ENCODE measurements around the gene TSR1.
"Not testable (repeated sequence)": the region's sequence is repeated elsewhere in the genome, so short reads cannot be mapped to it uniquely, and the experiment has no call there.

TSR1 gene

DNA sequence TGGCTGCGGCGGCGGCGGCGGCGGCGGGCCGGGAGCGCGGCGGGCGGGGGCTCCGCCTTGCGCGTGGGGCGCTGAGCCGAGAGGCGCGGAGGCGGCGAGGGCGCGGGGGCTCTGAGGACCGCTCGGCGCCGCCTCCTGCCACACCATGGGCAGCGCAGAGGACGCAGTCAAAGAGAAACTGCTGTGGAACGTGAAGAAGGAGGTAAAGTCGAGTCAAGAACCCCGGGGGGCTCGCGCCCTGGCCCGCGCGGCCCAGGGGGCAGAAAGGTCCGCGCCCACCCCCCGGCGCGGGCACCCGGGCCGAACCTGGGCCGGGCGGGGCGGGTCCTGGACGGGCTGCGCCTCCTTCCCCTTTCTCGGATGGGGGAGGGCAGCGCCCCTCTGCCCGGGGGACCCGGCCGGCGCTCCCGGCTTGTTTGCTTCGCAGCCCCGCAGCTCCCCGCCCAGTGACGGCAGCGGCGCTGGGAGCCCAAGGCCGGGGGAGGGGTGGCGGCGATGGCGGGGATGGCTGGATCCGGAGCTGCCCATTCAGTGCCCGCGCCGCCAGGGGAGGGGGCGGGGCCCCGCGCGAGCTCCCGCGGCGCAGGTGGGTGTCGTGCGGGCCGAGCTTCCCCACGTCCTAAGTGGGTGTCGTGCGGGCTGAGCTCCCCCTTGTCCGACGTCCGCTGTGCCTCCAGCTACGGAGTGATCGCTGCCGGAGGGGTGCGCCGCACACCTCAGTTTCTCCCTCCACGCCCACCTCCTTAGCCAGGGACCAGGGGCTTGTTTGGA is 1.5 kb upstream of the TSR1 start:
- FAIRE-seq (no peak), DNase-seq (ENCODE audit: insufficient read length, low spot score) (peak; percentile 69)
- TF ChIP-seq POLR2A (IDR thresholded peaks at IDR 0.05; ENCODE audit: low read depth, low read length), result no peak; the same call in 1 of the 2 replicates

DNA sequence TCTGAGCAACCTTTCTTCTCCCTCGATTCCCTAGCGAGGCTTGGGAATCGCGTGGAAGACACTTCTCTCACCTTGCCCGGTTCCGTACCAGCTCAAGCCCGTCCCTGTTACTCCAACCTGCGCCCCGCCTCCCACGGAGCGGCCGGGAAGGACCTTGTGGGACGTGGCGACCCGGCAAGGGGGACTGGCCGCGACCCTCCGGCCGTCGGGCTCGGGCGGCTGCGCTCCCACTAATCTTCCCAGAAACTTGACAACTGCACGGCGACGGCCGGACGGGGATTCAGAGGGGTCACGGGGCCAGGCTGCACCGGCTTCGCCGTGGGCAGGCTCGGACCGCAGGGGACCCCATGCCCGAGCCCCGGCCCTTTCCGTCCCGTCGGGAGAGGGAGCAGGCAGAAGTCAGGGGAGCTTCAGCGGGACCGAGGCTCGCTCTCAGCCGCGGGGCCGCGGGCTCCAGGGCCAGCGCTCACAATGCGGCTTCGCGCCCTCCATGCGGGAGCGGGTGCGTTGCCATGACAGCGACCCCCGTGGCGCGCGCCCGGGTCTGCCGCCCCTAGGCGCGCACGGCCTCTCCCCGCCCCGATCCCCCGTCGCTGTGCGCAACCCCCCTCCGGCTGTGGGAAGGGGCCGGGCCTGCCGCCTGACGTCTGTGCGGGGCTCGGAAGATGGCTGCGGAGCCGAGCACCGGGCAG is 741 bp upstream of the TSR1 start, which contains the start of gene SGSM2:
TSS of gene SGSM2 (plus strand) at position 650 of the 692 bp plus-strand sequence. CDS start 188 bp downstream, outside the sequence.
- DNase-seq (ENCODE audit: insufficient read length, low spot score), result peak; percentile 59
- peak; percentile 49; the same call in 1 of the 2 replicates for TF ChIP-seq POLR2A (IDR thresholded peaks at IDR 0.05; ENCODE audit: low read depth, low read length)
- no peak for FAIRE-seq

DNA sequence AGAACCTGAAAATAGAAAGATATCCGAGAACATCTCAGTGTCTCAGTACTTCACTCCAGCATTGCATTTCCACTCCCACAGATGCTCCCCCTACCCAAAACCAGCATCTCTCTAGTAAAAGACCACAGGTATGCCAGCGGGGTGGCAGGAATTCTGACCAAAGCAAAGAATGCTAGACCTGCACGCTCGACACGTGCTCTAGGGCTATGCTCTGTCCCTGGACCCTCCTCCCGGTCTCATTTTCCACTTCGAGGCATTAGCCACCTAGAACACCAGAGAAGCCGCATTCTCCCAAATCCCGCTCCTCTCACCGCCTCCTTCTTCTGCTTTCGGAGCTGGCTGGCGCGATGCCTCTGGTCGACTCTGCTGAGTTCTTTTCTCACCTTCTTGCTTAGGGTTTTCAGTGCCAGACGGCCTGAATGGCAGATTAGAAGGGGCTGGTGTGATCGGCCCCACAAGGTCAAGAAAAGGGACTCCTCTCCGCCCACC is 487 bp downstream of the TSR1 start:
- DNase-seq (ENCODE audit: insufficient read length, low spot score), result no peak
- TF ChIP-seq POLR2A (IDR thresholded peaks at IDR 0.05; ENCODE audit: low read depth, low read length), result no peak
- no peak for FAIRE-seq

DNA sequence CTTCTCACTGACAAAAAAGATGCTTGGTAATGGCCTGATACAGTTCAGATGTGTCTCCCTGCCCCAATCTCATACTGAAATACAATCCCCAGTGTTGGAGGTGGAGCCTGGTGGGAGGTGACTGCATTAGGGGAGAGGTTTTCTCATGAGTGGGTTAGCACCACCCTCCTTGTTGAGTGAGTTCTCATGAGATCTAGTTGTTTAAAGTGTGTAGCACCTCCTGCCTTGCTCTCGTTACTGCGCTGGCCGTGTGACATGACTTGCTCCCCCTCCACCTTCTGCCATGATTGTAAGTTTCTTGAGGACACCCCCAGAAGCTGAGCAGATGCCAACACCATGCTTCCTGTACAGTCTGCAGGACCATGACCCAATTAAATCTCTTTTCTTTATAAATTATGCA is 5.0 kb downstream of the TSR1 start:
- no peak for DNase-seq (ENCODE audit: insufficient read length, low spot score)
- no peak for TF ChIP-seq POLR2A (IDR thresholded peaks at IDR 0.05; ENCODE audit: low read depth, low read length)
- FAIRE-seq, result no peak

DNA sequence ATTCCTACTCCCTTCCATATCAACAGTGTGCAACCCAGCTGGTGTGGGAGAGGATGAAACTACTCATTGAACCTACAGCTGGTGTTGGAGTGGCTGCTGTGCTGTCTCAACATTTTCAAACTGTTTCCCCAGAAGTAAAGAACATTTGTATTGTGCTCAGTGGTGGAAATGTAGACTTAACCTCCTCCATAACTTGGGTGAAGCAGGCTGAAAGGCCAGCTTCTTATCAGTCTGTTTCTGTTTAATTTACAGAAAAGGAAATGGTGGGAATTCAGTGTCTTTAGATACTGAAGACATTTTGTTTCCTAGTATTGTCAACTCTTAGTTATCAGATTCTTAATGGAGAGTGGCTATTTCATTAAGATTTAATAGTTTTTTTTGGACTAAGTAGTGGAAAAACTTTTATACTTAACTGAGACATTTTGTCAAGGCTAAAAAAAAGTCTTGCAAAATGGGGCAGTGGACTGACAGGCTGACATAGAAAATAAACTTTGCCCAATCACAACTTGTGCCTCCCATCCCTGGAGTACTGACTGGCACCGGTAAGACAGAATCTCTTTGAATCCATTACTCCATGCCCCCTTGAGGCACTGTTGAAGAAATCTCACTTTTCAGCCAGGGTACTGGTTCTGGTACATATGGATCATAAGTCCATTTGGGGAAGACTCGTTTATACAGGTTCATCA is 12.5 kb downstream of the TSR1 start:
- no peak for DNase-seq (ENCODE audit: insufficient read length, low spot score)
- no peak for TF ChIP-seq POLR2A (IDR thresholded peaks at IDR 0.05; ENCODE audit: low read depth, low read length)
- no peak for FAIRE-seq

DNA sequence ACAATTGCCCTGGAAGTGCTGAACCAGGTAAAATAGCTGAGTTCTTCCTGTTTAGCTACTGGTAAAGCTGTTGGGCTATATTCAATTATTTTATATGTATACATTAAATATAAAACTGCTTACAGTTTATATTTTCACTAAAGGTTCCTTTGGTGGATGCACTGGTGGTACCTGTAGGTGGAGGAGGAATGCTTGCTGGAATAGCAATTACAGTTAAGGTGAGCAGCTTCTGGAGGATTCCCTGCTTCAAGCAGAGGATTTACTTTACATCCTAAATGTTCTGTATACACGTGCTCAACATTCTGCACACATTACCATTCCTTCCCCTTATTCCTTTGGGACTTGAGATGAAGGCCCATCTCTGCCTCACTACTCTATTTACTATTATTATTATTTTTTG is 14.9 kb downstream of the TSR1 start:
- no peak for TF ChIP-seq POLR2A (IDR thresholded peaks at IDR 0.05; ENCODE audit: low read depth, low read length)
- no peak for FAIRE-seq
- no peak for DNase-seq (ENCODE audit: insufficient read length, low spot score)

DNA sequence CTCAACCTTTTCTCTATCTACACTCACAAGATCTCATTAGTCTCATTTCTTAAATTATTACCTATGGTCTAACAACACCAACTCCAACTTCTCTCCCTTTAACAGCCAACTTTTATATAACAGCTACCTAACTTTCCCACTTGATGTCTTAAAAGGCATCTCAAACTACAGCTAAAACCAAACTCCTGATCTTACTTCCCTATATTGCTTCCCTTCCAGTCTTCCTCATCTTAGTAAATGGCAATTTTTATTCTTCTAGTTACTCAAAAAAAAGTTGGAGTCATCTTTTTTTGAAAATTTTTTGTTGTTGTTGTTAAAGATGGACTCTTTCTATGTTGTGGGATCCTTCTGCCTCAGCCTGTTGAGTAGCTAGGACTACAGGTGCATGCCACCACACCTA is 17.2 kb downstream of the TSR1 start:
- FAIRE-seq (no peak), DNase-seq (ENCODE audit: insufficient read length, low spot score) (no peak)
- no peak for TF ChIP-seq POLR2A (IDR thresholded peaks at IDR 0.05; ENCODE audit: low read depth, low read length)

DNA sequence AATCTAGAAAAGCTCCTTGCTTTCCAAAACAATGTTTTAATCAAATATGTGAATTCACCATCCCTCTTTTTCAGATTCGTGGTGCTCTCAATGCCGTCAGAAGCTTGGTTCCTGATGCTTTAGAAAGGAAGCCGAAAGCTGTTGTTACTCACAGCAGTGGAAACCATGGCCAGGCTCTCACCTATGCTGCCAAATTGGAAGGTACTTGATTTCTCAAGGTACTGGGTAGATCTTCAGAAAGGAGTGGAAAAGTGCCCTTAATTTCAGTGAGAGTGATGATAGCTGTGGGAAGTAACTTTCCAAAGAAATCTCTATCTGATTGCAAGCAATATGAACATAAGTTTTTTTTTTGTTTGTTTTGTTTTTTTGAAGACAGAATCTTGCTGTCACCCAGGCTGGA is 18.5 kb downstream of the TSR1 start:
- DNase-seq (ENCODE audit: insufficient read length, low spot score) (no peak), FAIRE-seq (no peak)
- no peak for TF ChIP-seq POLR2A (IDR thresholded peaks at IDR 0.05; ENCODE audit: low read depth, low read length)

DNA sequence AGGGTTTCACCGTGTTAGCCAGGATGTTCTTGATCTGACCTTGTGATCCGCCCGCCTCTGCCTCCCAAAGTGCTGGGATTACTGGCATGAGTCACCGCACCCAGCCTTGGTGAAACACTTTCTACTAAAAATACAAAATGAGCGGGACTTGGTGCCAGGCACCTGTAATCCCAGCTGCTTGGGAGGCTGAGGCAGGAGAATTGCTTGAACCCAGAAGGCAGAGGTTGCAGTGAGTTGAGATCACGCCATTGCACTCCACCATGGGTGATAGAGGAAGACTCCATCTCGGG is 19.4 kb downstream of the TSR1 start:
- DNase-seq (ENCODE audit: insufficient read length, low spot score), result not testable (repeated sequence)

DNA sequence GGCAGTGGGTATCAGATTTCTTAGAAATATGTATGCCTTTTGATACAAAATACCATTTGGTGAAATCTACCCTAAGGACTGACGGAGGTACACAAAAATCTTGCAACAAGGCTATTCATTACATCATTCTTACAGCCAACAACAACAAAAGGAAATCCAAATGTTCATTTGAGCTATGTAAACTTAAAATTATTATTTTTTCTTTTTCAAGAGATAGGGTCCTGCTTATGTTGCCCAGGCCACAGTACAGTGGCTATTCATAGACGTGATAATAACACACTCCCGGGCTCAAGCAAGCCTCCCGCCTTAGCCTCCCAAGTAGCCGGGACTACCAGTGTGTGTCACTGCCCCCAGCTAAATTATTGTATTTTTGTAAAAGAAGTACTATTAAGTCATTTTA is 23.5 kb downstream of the TSR1 start:
- FAIRE-seq (no peak), DNase-seq (ENCODE audit: insufficient read length, low spot score) (no peak)
- TF ChIP-seq POLR2A (IDR thresholded peaks at IDR 0.05; ENCODE audit: low read depth, low read length), result no peak

More for the DNA sequence above, 19.4 kb downstream of the TSR1 start:
- not testable (repeated sequence) for FAIRE-seq

DNA sequence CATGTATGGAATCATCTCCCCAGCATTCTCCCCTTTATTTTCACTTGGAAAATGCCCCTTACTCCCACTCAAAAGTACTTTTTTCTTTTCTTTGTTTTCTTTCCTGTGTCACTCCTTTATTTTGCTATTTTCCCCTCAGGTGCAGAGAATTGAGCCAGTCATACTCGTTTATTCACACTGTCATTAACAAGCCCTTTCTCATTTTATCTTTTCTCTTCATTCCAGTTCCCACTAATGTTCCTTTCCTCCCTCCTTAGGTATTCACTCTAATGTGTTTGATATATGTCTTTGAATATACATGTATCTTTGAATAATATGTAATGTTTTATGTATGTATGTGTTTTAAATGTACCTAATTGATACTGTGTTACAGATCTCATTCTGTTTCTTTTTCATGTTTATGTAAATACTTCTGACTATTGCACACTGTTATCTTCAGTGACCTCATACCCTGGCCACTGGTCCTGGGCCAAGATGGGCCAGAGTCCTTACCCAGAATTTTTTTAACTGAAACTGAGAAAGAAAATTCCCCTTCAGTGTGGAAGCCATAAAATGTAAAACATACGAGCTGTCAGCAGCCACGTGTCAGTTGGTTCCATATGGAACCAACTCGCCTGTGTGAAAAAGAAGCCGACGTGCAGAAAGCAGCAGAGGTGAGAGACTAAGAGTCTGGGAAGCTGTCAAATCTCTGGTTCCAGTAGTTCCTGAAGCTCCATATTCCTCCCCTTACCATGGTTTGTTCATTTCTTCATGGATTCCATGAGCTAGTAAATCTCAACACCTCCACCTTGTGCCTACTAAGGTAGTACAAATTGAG is 26.7 kb downstream of the TSR1 start:
- TF ChIP-seq POLR2A (IDR thresholded peaks at IDR 0.05; ENCODE audit: low read depth, low read length), result no peak
- DNase-seq (ENCODE audit: insufficient read length, low spot score), result no peak
- no peak for FAIRE-seq

DNA sequence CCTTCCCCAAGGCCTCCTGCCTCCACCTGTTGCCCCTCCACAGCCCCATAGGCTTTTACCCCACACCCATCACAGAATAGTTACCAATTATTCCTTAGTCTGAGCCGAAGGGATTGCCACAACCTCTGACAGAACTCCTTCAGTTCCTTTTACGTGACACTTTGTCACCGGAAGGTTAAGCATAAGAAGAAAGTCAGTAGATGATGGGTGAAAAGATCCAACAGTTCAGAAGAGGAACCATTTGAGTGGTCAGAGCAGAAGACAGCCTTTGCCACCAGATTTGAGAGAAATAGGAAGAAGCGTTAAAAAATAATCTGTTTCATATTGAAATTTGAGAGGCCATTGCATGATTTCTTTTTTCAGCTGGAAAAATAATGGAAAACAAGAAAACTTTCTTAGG is 31.3 kb downstream of the TSR1 start:
- TF ChIP-seq POLR2A (IDR thresholded peaks at IDR 0.05; ENCODE audit: low read depth, low read length), result no peak
- no peak for FAIRE-seq
- no peak for DNase-seq (ENCODE audit: insufficient read length, low spot score)
